HG02870 (cell line): Measurements from ENCODE around the gene NCAM2.

Source experiments
- ATAC-seq: cut with Tn5 transposase; IDR thresholded peaks from one replicate; pipeline ENCODE4 v1.9.1; 2021; ENCODE audit warnings: mild to moderate bottlenecking, moderate library complexity; ENCODE audit not compliant: unreplicated experiment

Gene NCAM2

DNA sequence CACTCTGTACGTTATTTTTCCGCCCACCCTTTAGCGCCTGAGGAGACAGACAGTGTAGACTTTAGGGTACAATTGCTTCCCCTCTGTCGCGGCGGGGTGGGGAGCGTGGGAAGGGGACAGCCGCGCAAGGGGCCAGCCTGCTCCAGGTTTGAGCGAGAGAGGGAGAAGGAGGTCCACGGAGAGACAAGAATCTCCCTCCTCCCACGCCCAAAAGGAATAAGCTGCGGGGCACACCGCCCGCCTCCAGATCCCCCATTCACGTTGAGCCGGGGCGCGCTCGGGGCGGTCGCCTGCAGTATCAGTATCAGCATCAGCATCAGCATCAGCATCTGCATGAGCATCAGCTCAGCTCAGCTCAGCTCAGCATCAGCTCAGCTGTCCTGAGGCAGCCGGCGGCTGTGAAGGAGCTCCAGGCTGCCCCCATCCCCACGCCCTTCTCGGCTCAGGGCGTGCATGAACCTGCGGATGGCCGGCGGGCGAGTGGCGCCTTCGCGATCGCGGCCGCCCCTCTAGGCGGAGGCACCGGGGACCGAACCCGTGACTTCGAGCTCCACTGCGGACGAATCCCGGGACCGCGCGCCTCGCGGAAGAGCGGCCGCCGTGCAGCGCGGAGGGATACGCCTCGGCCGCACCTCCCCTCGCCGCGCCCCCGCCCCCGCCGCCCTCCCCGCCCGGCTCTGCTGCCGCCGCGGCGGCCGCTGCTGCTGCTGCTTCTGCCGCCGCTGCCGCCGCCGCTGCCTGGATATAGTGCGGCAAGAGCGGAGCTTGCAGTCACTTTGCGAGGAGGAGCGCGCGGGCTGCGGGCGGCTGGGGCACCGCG is at the start of gene NCAM2:
Gene NCAM2 (plus strand): TSS at position 774 of the 820 bp plus-strand sequence.
- no peak for ATAC-seq

DNA sequence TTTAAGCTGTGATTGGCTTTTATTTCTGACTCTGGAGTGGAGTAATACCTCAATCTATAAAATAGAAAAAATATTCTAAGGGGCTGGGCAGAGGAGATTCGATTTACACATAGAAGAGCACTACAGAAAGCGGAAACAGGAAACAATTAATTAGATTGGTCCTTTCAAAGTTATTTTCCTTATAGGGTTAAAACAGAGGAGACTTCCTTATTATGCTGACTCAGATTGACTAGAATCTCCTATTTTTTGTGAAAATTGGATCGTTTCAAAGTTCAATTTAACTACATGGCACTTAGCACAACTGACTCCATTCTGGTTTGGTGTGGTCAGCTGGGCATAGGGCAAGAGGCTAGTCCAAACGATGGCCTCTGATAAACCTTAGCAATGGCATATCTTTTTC is 48.3 kb upstream of the NCAM2 start:
- no peak for ATAC-seq

DNA sequence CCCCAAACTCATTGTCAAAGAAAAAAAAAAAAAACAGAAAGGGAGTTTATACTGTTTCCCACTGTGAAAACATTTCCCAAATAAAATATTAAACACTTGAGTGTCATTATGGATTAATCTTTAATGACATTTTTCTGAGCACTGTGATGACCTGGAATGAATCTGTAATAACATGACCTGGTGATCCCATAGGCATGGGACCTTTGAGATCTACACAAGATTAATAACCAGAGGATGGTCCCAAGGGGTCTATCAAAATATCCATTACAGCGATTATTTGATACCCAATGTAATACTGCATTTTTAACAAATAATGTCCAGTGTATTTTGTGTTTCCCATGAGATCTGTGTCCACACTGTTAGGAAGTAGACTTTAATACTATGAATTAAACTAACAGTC is 32.4 kb upstream of the NCAM2 start:
- ATAC-seq: no peak

DNA sequence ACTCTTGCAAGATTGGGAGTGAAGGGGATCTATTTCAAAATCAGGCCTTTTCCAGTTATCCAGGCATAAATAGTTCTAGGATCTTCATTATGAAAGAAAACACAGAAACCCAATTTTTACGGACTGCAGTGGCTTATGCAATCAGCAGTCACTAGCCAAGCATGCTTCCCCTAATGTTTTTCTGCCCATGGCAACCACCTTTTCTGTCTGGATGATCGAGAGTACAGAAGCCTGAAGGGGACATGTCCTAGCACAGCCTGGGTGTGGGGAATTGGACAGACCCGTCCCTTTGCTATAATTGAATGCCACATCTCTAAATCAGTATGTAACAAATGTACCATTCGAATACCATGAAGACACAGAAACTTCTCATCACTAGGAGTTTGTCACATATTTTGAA is 29.8 kb upstream of the NCAM2 start:
- no peak for ATAC-seq

GRCh38 chr21:20970691-20971090 is 27.5 kb upstream of the NCAM2 start:
- ATAC-seq: no peak

- no peak for ATAC-seq
These were observed 26.8 kb upstream of the NCAM2 start for GRCh38 chr21:20971296-20971921.

- ATAC-seq: no peak
These were observed 3.4 kb upstream of the NCAM2 start for GRCh38 chr21:20994790-20995189.

- ATAC-seq: no peak
These were observed 1.5 kb upstream of the NCAM2 start for GRCh38 chr21:20996421-20997310.

GRCh38 chr21:20997311-20997635 is 936 bp upstream of the NCAM2 start:
- no peak for ATAC-seq

- no peak for ATAC-seq
These were observed 214 bp downstream of the NCAM2 start for GRCh38 chr21:20998456-20998789.

GRCh38 chr21:20998886-20999285 is 677 bp downstream of the NCAM2 start:
- no peak for ATAC-seq

DNA sequence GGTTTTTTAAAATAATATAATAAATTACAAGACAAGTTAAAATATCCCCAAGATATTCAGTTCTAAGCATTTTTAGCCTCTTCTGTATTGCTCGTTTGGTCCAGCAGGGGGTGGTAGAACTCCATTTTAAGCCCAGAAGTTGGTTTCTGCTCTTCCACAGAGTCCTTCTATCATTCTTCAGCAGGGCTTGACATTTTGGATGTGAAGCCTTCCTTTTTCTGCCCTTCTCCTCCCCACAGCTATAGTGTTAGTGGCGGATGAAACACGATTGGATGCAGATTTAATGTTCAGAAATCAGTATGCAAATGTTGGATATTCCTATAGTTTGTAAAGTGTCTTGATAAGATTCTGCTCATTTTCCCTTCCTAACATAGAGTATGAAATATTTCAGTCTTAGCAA is 1.4 kb downstream of the NCAM2 start:
- no peak for ATAC-seq

- no peak for ATAC-seq
These were observed 2.5 kb downstream of the NCAM2 start for GRCh38 chr21:21000591-21001175.

- ATAC-seq: no peak
These were observed 3.4 kb downstream of the NCAM2 start for GRCh38 chr21:21001591-21002100.

- no peak for ATAC-seq
These were observed 3.9 kb downstream of the NCAM2 start for GRCh38 chr21:21002153-21002552.

- no peak for ATAC-seq
These were observed 5.5 kb downstream of the NCAM2 start for GRCh38 chr21:21003701-21004100.

DNA sequence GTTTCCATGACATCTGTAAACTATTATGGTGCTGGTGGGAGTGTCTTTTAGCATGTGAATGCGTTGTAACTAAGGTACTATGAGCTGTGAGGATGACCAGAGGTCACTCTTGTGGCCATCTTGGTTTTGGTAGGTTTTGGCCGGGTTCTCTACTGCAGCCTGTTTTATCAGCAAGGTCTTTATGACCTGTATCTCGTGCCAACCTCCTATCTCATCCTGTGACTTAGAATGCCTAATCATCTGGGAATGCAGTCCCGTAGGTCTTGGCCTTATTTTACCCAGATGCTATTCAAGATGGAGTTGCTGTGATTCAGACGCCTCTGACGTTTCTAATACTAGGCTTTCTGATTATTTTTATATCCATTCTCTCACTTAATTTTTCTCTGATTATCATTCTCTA is 9.4 kb downstream of the NCAM2 start:
- ATAC-seq: no peak

DNA sequence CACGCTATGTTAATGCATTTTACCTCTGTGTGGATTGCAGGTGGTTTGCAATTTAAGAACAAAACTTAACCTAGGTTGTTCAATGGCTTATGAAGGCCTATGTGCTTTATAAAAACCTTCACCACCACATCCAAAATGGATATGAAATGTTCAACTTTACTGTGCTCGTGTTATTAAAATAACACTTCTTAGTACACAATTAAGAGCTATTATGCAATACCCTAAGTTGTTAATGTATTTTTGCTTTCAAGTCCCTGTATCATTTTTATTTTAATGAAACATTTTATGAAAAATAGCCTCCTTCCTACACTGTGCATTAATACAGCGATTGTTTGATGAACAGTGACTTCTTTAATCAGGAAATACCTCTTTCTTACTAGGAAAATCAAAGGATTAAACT is 12.0 kb downstream of the NCAM2 start:
- ATAC-seq: no peak

DNA sequence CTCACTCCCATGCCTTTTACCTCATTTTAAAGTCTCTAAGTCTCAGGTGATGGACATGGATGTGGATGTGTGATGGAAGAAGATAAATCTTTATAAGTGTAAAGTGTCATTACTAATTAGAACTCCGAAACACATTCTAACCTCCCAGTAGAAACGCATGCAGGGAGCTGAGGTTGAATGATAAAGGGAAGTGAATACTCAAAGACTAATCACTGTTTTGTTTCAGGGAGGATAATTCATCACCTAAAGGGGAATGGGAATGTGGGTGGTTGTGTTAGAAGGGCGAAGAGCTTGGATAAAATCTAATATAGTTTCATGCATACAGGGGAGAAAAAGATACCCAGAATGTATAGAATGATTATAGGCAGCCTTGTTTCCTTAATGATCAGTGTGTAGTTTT is 12.5 kb downstream of the NCAM2 start:
- no peak for ATAC-seq

DNA sequence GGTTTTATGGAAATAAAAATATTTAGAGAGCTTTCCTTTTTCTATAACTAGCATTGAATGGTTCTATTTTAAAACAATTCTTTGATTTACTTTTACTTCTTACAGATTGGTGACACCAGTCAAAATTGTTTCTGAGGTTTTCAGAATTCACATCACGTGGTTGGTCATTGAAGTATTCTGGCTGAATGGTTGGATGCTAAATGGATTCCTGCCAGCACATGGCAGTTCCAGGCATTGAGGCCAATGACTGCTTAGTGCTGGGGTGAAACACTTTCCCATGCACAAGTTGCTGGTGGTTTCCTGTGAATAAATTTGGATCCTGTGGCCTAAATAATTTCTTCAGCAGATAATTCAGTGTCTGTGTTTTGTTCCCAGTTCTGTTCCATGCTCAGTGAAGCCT is 20.6 kb downstream of the NCAM2 start:
- no peak for ATAC-seq

DNA sequence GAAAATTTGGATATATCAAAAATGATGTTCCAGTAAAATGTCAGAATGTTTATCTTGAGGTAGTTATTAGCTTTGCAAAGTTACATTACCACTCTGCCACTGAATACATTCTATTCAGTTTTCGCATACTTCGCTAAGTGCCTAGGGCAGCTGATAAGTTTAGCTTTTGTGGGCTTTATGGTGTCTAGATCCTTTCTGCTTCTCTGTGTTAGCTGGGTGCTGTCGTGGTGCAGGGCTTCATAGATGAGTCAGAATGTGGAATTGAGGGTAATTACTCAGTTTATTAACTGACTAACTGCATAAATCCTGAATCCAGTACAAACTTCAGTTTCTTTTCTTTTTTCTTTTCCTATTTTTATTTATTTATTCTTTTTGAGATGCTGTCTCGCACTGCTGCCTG is 21.5 kb downstream of the NCAM2 start:
- ATAC-seq: no peak
